Thyroid gland (tissue), 4 donors: ENCODE measurements around the gene NANOS3. TPM values are rescaled to one million over a fixed set of nuclear protein-coding genes. Genes with fewer than 3 reads are reported as not detected.

Source experiments
- DNase-seq, 2 donors: peaks; one replicate each; pipeline ENCODE4 v3.0.0-alpha.2; 2019
- H3K27ac ChIP-seq, 3 donors: fragments of 200-600 bp; sonication (generic); 1 replicate in 2 of 3; 2 replicates in 1 of 3; pipeline ENCODE4 v1.5.1; 2016 to 2019; ENCODE audit warnings: mild to moderate bottlenecking in 1 of 3, moderate library complexity in 1 of 3
- H3K27me3 ChIP-seq: fragments of 200-600 bp; sonication (generic); one replicate; pipeline ENCODE4 v1.5.1; 2019
- H3K36me3 ChIP-seq, 2 donors: fragments of 200-600 bp; sonication (generic); one replicate each; pipeline ENCODE4 v1.5.1; 2016 to 2019
- H3K4me1 ChIP-seq, 2 donors: fragments of 200-600 bp; sonication (generic); one replicate each; pipeline ENCODE4 v1.5.1; 2017 to 2019
- H3K4me3 ChIP-seq, 3 donors: fragments of 200-600 bp; sonication (generic); replicated peaks in 1 of 3; 1 replicate in 2 of 3; 2 replicates in 1 of 3; pipeline ENCODE4 v1.5.1; 2016; ENCODE audit warnings: mild to moderate bottlenecking in 1 of 3
- H3K9me3 ChIP-seq: fragments of 200-600 bp; sonication (generic); one replicate; pipeline ENCODE4 v1.5.1; 2017
- POLR2A ChIP-seq, 2 donors: fragments of 450-650 bp; IDR thresholded peaks; one replicate each; pipeline ENCODE4 v1.6.1; 2017; ENCODE audit warnings: antibody characterized with exemption in 2 of 2, mild to moderate bottlenecking in 2 of 2, moderate library complexity in 1 of 2
- WGBS, 2 donors: methylation state at CpG; one replicate each; pipeline ENCODE4 v1.1.5; 2017; 5-methylcytosine and 5-hydroxymethylcytosine counted together
- intact Hi-C: fragments of 100-400 bp; cut with DNase I; formaldehyde crosslinking; loops from one replicate; pipeline ENCODE4 v1.15.1; 2023
- total RNA-seq, 4 donors: library from RNA; depleted of rRNA; stranded (reverse); fragments of >200 nt; gene quantifications; one replicate each; pipeline ENCODE4 v1.2.3, GENCODE V29; 2016
- TF ChIP-seq, protein P1 (sequence below), 6 experiments: fragments of 200-600 bp in 3 of 6; fragments of 450-650 bp in 3 of 6; sonication (generic) in 3 of 6; IDR thresholded peaks; one replicate each; pipeline ENCODE4 v1.5.1; 2016 to 2019; ENCODE audit warnings: antibody characterized with exemption in 6 of 6, mild to moderate bottlenecking in 2 of 6, inconsistent platforms in 1 of 6, moderate library complexity in 1 of 6

Gene NANOS3
- total RNA-seq, 4 donors from 2014 or later = not detected

DNA sequence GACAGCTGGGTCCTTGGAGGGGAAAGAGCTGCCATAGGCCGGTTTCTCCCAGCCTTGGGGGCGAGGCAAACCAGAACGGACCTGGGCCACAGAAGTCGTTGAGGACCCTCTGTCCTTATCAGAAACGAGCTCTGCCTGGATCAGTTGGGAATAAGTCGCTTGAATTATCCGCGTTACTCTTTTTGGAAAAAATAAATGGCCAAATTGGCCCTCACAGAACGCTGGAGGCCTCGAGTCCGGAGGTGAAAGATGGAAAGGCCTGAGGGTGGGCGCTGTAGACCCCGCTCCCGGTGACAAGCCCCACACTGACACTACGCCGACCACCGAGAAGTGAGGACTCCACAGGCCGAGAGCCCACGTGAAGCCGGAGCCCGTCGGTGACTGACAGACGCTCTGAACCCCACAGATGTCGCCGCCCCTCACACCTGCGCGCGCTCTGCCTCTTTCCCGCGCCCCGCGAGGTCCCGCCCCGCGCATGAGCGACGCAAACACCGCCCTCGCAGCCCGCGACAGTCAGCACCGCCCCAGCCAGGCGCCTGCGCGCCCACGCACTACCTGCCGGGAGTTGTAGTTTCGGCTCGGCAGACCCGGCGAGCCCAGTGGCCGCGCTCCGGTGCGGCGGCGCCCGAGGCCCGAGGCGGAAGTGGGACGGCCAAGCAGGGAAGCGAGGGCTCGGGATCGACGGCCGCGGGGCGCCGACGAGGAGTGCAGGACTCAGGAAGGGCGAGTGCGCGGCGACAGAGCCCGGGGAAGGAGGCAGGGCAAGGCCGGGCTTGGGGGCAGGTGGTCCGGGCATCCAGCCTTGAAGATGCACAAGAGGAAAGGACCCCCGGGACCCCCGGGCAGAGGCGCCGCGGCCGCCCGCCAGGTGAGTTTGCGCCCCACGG is 28.9 kb downstream of the NANOS3 start, which contains the start of the genes BRME1 and CC2D1A:
Gene BRME1 (minus strand): TSS at position 484 of the 887 bp plus-strand sequence. CDS start 1,225 bp downstream, outside the sequence.
Gene CC2D1A (plus strand): TSS at position 568 of the 887 bp plus-strand sequence. CDS start 241 bp downstream, at position 809.
- peak within 1 kb of the TSS in 2 of 3 donors; percentile 41 to 73 for H3K27ac ChIP-seq
- peaks cover 0 to 5% of the 10 kb centered on the region in 2 donors for H3K36me3 ChIP-seq
- peak in 1 of 2 donors; percentile 66 for TF ChIP-seq POLR2A (IDR thresholded peaks at IDR 0.05)
- TF ChIP-seq, protein P1, sequence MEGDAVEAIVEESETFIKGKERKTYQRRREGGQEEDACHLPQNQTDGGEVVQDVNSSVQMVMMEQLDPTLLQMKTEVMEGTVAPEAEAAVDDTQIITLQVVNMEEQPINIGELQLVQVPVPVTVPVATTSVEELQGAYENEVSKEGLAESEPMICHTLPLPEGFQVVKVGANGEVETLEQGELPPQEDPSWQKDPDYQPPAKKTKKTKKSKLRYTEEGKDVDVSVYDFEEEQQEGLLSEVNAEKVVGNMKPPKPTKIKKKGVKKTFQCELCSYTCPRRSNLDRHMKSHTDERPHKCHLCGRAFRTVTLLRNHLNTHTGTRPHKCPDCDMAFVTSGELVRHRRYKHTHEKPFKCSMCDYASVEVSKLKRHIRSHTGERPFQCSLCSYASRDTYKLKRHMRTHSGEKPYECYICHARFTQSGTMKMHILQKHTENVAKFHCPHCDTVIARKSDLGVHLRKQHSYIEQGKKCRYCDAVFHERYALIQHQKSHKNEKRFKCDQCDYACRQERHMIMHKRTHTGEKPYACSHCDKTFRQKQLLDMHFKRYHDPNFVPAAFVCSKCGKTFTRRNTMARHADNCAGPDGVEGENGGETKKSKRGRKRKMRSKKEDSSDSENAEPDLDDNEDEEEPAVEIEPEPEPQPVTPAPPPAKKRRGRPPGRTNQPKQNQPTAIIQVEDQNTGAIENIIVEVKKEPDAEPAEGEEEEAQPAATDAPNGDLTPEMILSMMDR (IDR thresholded peaks at IDR 0.05) = no peak
- peak; percentile 93 to 94 for DNase-seq
- 13 to 24% methylated on average over 28 to 36 of the region's 86 CpGs for WGBS, 2 donors
- no peaks in the 10 kb centered on the region for H3K9me3 ChIP-seq
- no peaks in the 10 kb centered on the region for H3K27me3 ChIP-seq
- peak within 1 kb of the TSS; percentile 33 to 91 (median 63) for H3K4me3 ChIP-seq
- peaks cover 14% of the 10 kb centered on the region in 2 donors for H3K4me1 ChIP-seq
- intact Hi-C loops = no loop called here

DNA sequence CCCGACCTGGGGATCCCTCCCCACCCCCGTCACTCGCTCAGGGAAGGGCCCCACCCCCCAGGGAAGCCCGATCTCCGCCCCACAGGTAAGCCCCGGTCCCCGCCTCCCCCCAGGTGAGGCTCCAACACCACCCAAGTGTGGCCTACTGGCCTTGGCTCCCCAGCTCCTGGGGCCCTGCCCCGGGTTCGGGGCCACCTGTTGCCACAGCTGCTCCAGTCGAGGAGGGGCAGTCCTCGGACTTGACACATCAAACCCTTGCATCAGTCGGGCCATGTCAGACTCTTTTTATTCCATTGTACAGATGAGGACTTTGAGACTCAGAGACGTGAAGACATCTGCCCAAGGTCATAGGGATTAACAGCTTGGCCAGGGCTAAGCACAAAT is 29.6 kb downstream of the NANOS3 start:
- DNase-seq = peak; percentile 62 to 64
- H3K36me3 ChIP-seq = peaks cover 0 to 8% of the 10 kb centered on the region in 2 donors
- H3K4me3 ChIP-seq = peak overlapping the region; percentile 33 to 91 (median 63)
- H3K9me3 ChIP-seq = no peaks in the 10 kb centered on the region
- peaks cover 14% of the 10 kb centered on the region in 2 donors for H3K4me1 ChIP-seq
- intact Hi-C loops = no loop called here
- TF ChIP-seq, protein P1 (IDR thresholded peaks at IDR 0.05) = no peak
- no peak for TF ChIP-seq POLR2A (IDR thresholded peaks at IDR 0.05)
- peak overlapping the region in 2 of 3 donors; percentile 41 to 73 for H3K27ac ChIP-seq
- H3K27me3 ChIP-seq = no peaks in the 10 kb centered on the region
- 4 to 8% methylated on average over 3 to 4 of the region's 13 CpGs for WGBS, 2 donors

DNA sequence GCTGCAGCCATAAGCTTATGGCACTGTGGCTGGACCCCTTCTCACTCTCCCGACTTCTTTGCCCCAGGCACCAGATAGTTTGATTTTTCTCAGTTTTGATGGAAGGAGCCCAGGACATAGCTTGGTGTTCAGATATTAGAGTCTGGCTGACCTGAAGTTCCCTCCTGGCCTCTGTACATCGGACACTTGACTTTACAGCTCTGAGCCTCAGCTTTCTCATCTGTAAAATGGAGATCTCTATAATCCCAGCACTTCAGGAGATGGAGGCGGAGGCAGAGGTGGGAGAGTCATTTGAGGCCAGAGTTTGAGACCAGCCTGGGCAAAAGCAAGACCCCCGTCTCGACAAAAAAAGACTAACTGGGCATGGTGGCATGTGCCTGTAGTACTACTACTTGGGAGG is 30.0 kb downstream of the NANOS3 start:
- Histone ChIP-seq H3K27me3 (no peaks in the 10 kb centered on the region), H3K4me1 (peaks cover 14% of the 10 kb centered on the region in 2 donors), H3K27ac (no peak overlapping the region), H3K9me3 (no peaks in the 10 kb centered on the region), H3K36me3 (peaks cover 0 to 8% of the 10 kb centered on the region in 2 donors), H3K4me3 (peak overlapping the region in 2 of 3 donors; percentile 33 to 91)
- TF ChIP-seq POLR2A (IDR thresholded peaks at IDR 0.05) = no peak
- TF ChIP-seq, protein P1 (IDR thresholded peaks at IDR 0.05) = no peak
- no peak for DNase-seq
- intact Hi-C loops = no loop called here
- WGBS, 2 donors = 94 to 97% methylated on average over 5 of the region's 5 CpGs

DNA sequence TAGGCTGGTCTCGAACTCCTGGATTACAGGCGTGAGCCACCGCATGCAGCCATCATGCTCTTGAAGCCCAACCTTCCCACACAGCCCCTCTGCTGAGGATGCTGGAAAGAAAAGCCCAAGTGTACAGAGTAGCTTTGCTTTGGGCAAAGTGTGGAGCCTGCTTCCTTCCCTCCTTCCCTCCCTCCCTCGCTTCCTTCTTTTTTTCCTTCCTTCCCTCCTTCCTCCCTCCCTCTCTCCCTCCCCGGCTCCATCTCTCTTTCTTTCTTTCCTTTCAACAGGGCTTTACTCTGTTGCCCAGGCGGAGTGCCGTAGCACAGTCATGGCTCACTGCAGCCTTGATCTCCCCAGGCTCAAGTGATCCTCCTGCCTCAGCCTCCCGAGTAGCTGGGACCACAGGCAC is 31.7 kb downstream of the NANOS3 start:
- no peaks in the 10 kb centered on the region for H3K27me3 ChIP-seq

More for the DNA sequence above, 31.7 kb downstream of the NANOS3 start:
- no peak overlapping the region for H3K4me3 ChIP-seq
- peaks cover 14% of the 10 kb centered on the region in 2 donors for H3K4me1 ChIP-seq
- intact Hi-C loops = no loop called here
- no peaks in the 10 kb centered on the region for H3K9me3 ChIP-seq
- no peak for DNase-seq
- 92 to 94% methylated on average over 8 of the region's 8 CpGs for WGBS, 2 donors
- no peak for TF ChIP-seq POLR2A (IDR thresholded peaks at IDR 0.05)
- TF ChIP-seq, protein P1 (IDR thresholded peaks at IDR 0.05) = no peak
- no peak overlapping the region for H3K27ac ChIP-seq
- peaks cover 15 to 23% of the 10 kb centered on the region in 2 donors for H3K36me3 ChIP-seq
